GM18526 (cell line): ENCODE results near the gene PRAMEF5.
"Not testable (repeated sequence)": the region's sequence is repeated elsewhere in the genome, so short reads cannot be mapped to it uniquely, and the experiment has no call there.

Source experiments
- POLR2A ChIP-seq: IDR thresholded peaks from 3 replicates; pipeline ENCODE4 v1.6.1; 2011; ENCODE audit not compliant: insufficient read length; ENCODE audit errors: extremely low read depth

The PRAMEF5 gene

DNA sequence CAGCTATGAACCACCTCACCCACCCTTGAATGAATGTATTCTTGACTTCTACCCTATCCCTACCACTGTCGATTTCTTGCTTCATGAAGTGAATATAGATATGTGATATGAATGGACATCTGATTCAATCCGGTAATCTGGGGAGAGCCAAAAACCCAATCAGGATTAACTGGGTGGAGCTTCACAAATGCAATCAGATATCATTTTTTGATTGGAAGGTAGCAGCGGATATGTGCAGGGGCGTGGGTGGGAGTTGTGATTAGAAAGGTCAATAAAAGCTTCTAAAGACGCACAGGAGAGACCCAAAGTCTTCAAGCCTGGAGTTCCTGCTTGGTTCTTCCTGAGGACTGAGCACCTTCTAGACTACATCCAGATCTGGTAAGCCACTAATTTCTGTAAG, at the start of gene PRAMEF5:
Gene PRAMEF5 (plus strand): TSS at position 301 of the 400 bp plus-strand sequence. CDS start 5,071 bp downstream, outside the sequence.
- not testable (repeated sequence) for TF ChIP-seq POLR2A

DNA sequence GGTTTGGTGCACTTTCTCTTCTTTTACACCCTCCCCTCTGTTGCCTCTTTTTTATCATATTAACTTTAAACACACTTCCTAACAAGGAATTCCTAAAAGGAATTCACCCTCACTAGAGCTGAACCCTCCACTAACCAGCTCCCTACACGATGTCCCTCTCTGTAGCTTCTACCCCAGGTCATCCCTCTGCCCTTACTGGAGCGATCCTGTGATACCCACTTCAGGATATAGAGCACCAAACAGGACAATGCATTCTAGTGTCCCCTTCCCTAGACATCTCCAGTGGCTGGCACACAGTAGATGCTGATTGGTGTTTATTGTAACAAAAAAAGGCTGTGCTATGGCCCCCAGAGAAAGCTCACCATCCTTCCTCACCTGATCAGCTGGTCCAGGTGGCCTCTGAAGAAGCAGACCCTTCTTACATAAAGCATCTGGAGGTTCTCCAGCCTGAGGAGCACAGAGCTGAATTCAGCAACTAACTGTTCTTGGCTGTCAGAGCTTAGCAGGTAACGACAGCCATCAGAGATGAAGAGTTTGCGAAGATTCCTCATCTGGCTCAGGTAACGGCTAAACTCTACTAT, 29.4 kb upstream of the PRAMEF5 start:
- TF ChIP-seq POLR2A, result no peak

DNA sequence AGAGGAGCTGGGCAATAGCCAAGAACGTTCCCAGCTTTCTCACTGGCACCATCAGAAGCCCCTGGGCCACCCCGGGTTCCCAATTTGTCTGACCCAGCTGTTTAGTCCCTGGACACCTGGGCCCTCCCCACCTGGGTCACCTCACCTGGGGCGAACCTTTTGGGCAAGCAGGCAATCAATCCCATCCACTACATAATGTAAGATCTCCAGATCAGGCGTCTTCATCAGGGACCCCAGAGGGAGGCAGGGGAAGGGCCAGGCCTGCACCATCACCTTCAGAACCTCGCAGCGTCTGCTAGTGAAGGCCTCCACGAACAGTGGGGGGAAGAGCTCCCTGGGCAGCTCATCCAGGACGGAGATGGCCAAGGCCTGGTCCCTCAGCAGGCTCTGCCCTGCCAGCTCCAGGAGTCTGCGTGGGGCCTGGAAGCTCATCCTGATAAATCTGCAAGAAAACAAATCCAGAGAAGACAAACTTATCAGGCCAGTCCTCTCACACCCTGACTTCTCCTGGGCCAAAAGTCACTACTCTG, 28.3 kb upstream of the PRAMEF5 start, which contains the start of gene PRAMEF18:
Gene PRAMEF18 (minus strand): TSS at position 480 of the 530 bp plus-strand sequence. CDS start 48 bp downstream, at position 432.
- TF ChIP-seq POLR2A, result not testable (repeated sequence)

DNA sequence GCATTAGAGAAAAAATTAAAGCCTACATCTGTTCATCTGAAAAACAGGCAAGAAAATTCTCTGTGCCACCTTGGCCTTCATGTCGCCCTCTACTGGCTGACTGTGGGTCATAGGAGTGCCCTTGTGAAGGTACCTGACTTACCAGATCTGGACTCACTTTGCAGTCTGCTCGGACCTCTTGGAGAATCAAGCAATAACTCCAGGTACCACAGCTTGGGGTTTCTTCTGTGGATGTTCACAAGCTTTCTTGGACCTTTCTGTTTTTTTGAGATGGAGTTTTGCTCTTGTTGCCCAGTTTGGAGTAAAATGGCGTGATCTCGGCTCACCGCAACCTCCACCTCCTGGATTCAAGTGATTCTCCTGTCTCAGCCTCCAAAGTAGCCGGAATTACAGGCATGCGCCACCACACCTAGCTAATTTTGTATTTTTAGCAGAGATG, 25.6 kb upstream of the PRAMEF5 start:
- TF ChIP-seq POLR2A, result no peak

DNA sequence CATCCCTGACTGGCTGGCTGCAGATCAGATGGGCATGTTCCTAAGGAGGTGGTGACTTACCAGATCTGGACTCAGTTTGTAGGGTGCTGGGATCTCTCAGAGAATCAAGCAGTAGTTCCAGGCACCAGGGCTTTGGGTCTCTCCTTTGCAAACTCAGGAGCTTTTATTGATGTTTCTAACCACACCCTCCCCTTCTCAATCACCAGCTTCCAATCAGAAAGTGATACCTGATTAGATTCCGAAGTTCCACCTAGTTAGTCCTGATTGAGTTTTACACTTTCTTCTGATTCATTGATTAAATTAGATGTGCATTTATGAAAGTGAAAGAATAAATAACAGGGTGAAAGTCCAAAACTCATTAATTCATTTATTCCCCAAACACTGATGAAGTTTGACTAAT, 31.0 kb downstream of the PRAMEF5 start, which contains the start of gene PRAMEF8:
Gene PRAMEF8 (minus strand): TSS at position 101 of the 400 bp plus-strand sequence. CDS start 1,046 bp downstream, outside the sequence.
- TF ChIP-seq POLR2A, result not testable (repeated sequence)

DNA sequence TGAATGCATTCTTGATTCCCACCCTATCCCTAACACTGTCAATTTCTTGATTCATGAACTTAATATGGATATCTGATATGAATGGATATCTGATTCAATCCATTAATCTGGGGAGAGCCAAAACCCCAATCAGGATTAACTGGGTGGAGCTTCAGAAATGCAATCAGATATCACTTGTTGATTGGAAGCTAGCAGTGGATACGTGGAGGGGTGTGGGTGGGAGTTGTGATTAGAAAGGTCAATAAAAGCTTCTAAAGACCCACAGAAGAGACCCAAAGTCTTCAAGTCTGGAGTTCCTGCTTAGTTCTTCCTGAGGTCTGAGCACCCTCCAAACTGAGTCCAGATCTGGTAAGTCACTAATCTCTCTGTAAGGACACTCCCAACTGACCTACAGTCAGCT, 49.2 kb downstream of the PRAMEF5 start, which contains the start of gene PRAMEF33:
Gene PRAMEF33 (plus strand): TSS at position 301 of the 400 bp plus-strand sequence. CDS start 2,416 bp downstream, outside the sequence.
- TF ChIP-seq POLR2A, result not testable (repeated sequence)
